ENCODE results near the gene TM4SF1. TPM values are rescaled to one million over a fixed set of nuclear protein-coding genes. Genes with fewer than 3 reads are reported as not detected.

Gene TM4SF1
- total RNA-seq, 1 donor from 2014 or later: 97.7 TPM

DNA sequence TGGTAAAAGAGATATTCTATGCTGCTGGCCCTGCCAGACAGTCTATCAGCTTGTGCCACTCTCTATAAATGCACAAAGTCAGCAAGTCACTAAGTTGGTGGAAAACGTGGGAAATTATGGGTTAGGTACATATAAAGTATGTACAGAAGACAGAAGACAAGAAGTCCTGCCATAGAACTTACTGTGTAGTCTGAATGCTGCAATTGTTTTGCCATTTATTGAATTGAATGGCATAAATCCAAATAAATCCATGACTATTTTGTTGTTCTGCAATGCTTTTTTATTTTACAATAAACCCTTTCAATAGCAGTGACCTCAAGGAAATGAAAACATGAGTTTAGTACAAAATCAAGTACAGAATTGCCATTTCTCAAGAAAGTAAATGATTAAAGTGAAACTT, 34.1 kb upstream of the TM4SF1 start:
- intact Hi-C loops (cut with DNase I): no loop called here
- Histone ChIP-seq H3K36me3 (no peaks in the 10 kb centered on the region), H3K27ac (no peak overlapping the region), H3K27me3 (no peaks in the 10 kb centered on the region), H3K4me3 (no peak overlapping the region), H3K9me3 (no peaks in the 10 kb centered on the region), H3K4me1 (no peaks in the 10 kb centered on the region)
- DNase-seq (ENCODE audit: extremely low spot score in 2 of 2): no peak
- TF ChIP-seq POLR2A (IDR thresholded peaks at IDR 0.05) (no peak), CTCF (IDR thresholded peaks at IDR 0.05) (no peak), POLR2AphosphoS5 (IDR thresholded peaks at IDR 0.05; ENCODE audit: insufficient read depth in 1 of 2, low read depth in 1 of 2) (no peak)

DNA sequence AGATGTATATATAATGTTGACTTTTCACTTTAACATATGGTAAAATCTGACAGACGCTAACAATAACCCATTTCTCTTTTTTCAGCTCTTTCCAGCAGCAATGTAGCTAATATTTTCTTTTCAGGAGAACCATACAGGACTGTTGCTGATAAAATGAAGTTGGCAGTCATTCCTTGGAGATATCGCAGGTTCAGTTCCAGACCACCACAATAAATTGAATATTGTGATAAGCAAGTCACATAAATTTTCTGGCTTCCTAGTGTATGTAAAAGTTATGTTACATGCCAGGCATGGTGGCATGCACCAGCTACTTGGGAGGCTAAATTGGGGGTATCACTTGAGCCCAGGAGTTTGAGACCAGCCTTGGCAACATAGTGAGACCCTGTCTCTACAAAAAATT, 31.9 kb upstream of the TM4SF1 start:
- no peak for TF ChIP-seq POLR2AphosphoS5 (IDR thresholded peaks at IDR 0.05; ENCODE audit: insufficient read depth in 1 of 2, low read depth in 1 of 2)
- TF ChIP-seq CTCF (IDR thresholded peaks at IDR 0.05): no peak
- TF ChIP-seq POLR2A (IDR thresholded peaks at IDR 0.05): no peak
- intact Hi-C loops (cut with DNase I): no loop called here
- no peak overlapping the region for H3K27ac ChIP-seq

GRCh38 chr3:149407898-149408297, 30.4 kb upstream of the TM4SF1 start:
- TF ChIP-seq POLR2AphosphoS5 (IDR thresholded peaks at IDR 0.05; ENCODE audit: insufficient read depth in 1 of 2, low read depth in 1 of 2) (no peak), POLR2A (IDR thresholded peaks at IDR 0.05) (no peak), CTCF (IDR thresholded peaks at IDR 0.05) (no peak)
- intact Hi-C loops (cut with DNase I): no loop called here
- no peaks in the 10 kb centered on the region for H3K36me3 ChIP-seq
- no peak overlapping the region for H3K4me3 ChIP-seq
- no peak for DNase-seq (ENCODE audit: extremely low spot score in 2 of 2)
- no peaks in the 10 kb centered on the region for H3K4me1 ChIP-seq
- no peaks in the 10 kb centered on the region for H3K9me3 ChIP-seq
- H3K27me3 ChIP-seq: no peaks in the 10 kb centered on the region
- no peak overlapping the region for H3K27ac ChIP-seq

More for the DNA sequence above, 31.9 kb upstream of the TM4SF1 start:
- no peaks in the 10 kb centered on the region for H3K9me3 ChIP-seq
- no peaks in the 10 kb centered on the region for H3K36me3 ChIP-seq
- no peaks in the 10 kb centered on the region for H3K4me1 ChIP-seq
- no peak overlapping the region for H3K4me3 ChIP-seq
- no peaks in the 10 kb centered on the region for H3K27me3 ChIP-seq
- no peak for DNase-seq (ENCODE audit: extremely low spot score in 2 of 2)

GRCh38 chr3:149406244-149406752, 28.8 kb upstream of the TM4SF1 start:
- no peaks in the 10 kb centered on the region for H3K36me3 ChIP-seq
- no peaks in the 10 kb centered on the region for H3K4me1 ChIP-seq
- DNase-seq (ENCODE audit: extremely low spot score in 2 of 2): no peak
- intact Hi-C loops (cut with DNase I): no loop called here
- no peaks in the 10 kb centered on the region for H3K9me3 ChIP-seq
- no peaks in the 10 kb centered on the region for H3K27me3 ChIP-seq
- H3K27ac ChIP-seq: no peak overlapping the region
- no peak overlapping the region for H3K4me3 ChIP-seq
- TF ChIP-seq CTCF (IDR thresholded peaks at IDR 0.05) (no peak), POLR2AphosphoS5 (IDR thresholded peaks at IDR 0.05; ENCODE audit: insufficient read depth in 1 of 2, low read depth in 1 of 2) (no peak), POLR2A (IDR thresholded peaks at IDR 0.05) (no peak)

DNA sequence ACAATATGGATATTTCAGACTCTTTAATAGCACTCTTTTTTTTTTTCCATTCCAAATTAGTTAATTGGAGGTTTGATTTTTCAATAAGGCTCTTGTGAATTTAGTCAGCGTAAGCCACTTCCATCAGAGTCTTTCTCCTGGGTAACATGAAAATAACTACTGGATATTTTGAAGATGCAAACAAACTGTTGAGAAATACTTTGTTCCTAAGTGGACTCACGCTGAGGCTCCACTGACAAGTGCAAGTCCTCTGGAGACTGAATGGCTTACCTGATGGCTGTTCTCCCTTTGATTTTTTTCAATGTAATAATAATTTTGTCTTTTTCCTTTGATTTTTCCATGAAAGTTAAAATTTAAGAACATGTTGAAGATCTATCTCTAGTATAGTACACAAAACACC, 26.0 kb upstream of the TM4SF1 start:
- H3K27me3 ChIP-seq: no peaks in the 10 kb centered on the region
- no peaks in the 10 kb centered on the region for H3K9me3 ChIP-seq
- DNase-seq (ENCODE audit: extremely low spot score in 2 of 2): no peak
- intact Hi-C loops (cut with DNase I): no loop called here
- TF ChIP-seq POLR2AphosphoS5 (IDR thresholded peaks at IDR 0.05; ENCODE audit: insufficient read depth in 1 of 2, low read depth in 1 of 2) (no peak), CTCF (IDR thresholded peaks at IDR 0.05) (no peak), POLR2A (IDR thresholded peaks at IDR 0.05) (no peak)
- no peaks in the 10 kb centered on the region for H3K4me1 ChIP-seq
- no peak overlapping the region for H3K27ac ChIP-seq
- H3K4me3 ChIP-seq: no peak overlapping the region
- no peaks in the 10 kb centered on the region for H3K36me3 ChIP-seq

Data from vagina (tissue), 2 donors.